Measurements from ENCODE around the gene PRSS22.

DNA sequence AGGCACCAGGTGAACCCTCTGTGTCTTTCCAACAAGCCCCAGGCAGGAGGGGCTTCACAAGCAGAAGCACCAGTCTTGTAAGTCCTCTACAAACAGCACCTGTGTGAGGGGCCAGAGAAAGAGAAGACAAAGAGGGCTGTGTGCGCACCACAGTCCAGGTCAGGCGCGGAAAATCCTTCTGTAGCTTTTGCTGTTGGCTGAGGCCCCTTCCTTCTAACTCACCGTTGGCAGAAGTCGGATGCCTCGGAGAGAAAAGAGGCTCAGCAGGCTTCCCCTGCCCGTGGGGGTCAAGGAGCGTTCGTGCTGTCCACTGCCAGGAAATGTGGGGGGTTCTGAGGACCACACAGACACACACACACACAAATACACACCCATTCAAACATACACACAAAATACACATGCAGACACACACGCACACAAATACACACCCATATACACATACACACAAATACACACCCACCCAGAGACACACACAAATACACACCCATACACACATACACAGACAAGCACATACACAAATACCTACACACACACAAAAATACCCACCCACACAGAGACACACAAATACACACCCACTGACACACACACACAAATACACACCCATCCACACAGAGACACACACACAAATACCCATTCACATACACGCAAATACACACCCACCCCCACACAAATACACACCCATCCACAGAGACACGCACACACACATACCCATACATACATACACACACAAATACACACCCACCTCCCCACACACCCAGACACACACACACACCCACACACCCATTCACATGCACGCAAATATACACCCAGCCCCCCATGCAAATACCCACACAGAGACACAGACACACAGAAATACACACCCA, 21.1 kb downstream of the PRSS22 start:
- TF ChIP-seq, protein P1, sequence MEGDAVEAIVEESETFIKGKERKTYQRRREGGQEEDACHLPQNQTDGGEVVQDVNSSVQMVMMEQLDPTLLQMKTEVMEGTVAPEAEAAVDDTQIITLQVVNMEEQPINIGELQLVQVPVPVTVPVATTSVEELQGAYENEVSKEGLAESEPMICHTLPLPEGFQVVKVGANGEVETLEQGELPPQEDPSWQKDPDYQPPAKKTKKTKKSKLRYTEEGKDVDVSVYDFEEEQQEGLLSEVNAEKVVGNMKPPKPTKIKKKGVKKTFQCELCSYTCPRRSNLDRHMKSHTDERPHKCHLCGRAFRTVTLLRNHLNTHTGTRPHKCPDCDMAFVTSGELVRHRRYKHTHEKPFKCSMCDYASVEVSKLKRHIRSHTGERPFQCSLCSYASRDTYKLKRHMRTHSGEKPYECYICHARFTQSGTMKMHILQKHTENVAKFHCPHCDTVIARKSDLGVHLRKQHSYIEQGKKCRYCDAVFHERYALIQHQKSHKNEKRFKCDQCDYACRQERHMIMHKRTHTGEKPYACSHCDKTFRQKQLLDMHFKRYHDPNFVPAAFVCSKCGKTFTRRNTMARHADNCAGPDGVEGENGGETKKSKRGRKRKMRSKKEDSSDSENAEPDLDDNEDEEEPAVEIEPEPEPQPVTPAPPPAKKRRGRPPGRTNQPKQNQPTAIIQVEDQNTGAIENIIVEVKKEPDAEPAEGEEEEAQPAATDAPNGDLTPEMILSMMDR (IDR thresholded peaks at IDR 0.05), result no peak
- TF ChIP-seq POLR2A (IDR thresholded peaks at IDR 0.05; ENCODE audit: low read depth), result no peak

All from esophagus muscularis mucosa (tissue), 3 donors.